GM21717 (cell line): ENCODE measurements around the gene CNPY1.

Experiments used
- ATAC-seq: cut with Tn5 transposase; IDR thresholded peaks from one replicate; pipeline ENCODE4 v1.9.1; 2021; ENCODE audit warnings: mild to moderate bottlenecking, moderate library complexity; ENCODE audit not compliant: unreplicated experiment

The CNPY1 gene

DNA sequence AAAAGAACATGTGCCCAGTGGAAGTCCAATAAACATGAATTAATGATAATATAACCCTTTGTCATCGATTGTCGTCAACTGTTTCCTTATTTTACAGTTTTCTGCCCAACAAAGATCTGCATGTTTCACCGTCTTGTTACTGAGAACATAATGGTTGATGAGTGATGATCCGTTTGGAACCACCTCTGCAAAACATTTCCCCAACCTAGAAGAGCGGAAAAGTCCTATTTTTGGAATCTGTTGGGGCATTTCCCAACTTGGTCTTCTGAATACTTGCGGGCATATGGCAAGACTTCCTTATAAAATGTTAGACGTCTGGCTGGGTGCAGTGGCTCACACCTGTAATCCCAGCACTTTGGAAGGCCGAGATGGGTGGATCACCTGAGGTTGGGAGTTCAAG, 32.1 kb downstream of the CNPY1 start:
- ATAC-seq, result no peak

DNA sequence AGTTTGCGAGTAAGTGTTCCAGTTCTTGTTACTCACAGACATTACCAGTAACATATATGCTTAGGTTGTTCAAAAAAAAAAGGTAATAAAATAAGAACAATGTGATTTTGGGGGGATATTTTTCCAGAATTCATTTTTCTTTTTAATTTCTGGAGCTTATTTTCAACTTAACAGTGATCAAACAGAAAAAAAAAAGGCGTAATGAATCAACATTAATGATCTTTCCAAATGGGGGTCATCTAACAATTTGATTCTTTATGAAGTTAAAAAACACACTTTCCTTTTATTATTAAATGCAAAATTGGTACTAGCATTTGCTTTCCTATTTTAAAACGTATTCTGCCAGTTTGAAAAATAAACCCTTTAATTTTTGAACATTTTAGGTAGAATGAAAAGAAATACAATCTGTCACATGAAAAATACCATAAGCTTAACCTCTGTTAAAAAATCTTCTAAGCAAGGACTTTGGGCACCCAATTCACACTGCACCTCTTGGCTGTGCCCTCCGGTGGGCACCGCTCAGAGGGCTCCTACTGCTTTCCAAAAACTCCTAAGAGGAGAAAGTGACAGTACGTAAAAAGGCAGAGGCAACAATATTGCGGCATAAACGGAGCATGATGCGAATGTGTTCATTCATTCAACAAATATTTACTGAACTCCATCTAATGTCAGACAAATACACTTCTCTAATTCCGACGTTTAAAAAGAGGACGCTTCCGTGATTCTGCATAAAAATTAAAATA, 32.6 kb downstream of the CNPY1 start:
- ATAC-seq, result no peak

DNA sequence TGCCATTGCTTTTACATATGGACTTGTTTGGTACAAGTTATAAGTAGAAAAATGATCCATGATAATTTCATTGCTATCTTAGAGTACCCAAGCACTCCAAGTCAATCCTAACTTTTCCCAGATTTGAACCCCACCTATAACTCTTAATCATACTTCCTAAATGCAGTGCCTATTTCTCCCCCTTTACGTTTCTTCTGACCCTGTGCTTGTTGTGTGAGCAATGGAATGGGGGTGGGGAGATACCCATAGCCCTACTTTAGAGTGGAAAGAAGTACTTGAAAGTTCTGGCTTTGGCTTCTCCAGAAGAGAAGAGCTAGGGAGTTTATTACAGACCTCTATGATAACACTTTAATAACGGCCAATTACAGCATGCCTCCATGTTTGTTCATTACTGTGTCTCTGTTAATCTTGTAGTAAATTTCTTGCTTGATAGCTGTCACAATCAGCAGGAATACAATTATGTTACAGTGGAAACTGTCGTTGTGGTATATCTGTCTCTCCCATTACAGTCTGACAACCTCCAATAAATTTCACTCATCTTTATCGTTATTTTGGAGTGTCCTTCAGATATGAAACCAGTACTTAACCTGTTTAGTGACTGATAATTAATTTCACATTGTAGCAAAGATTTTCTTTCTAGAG, 34.0 kb downstream of the CNPY1 start:
- no peak for ATAC-seq

DNA sequence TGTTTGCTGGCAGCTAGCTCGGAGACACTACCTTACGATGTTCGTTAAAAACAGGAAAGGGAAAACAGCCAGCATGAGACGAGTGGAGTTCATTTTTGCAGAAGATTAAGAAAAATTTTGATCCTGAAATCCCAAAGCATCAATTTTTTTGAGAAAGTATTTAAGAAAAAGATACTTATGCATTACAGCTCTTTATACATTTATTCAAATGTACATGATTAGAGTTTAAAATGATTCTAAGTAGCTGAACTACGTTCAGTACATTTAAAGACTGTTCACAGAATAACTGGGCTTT, 34.7 kb downstream of the CNPY1 start:
- ATAC-seq, result no peak

DNA sequence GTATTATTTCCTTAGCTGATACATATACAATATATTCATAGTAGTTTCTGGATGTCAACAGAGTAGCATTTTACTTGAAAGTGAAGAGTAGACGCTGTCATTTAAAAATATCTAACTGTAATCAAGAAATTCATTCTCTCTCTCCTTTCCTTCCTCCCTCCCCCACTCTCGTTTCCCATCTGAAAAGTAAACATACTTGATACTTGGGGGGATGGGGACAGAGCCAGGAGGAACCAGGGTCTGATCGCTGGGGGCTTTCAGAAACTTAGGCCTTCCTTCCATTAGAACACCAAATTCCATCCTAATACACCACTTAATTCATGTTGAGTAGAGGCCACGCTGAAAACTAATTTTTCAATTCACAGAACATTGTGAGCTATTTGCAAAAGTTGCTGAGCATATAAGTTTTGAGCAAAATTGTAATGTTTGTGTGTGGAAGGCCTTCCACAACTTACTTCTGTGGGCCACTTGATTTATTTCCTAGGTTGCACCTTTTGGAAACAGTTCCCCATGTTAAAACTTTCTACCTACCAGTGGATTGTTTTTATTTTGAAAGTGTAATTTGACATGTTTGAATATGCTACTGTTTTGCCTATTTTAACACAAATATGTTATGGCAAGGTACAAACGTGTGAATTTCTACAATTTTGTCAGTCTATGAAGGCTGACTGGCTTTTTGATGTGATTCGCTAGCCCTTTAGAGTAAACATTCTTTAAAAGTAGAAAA, 35.2 kb downstream of the CNPY1 start:
- no peak for ATAC-seq

DNA sequence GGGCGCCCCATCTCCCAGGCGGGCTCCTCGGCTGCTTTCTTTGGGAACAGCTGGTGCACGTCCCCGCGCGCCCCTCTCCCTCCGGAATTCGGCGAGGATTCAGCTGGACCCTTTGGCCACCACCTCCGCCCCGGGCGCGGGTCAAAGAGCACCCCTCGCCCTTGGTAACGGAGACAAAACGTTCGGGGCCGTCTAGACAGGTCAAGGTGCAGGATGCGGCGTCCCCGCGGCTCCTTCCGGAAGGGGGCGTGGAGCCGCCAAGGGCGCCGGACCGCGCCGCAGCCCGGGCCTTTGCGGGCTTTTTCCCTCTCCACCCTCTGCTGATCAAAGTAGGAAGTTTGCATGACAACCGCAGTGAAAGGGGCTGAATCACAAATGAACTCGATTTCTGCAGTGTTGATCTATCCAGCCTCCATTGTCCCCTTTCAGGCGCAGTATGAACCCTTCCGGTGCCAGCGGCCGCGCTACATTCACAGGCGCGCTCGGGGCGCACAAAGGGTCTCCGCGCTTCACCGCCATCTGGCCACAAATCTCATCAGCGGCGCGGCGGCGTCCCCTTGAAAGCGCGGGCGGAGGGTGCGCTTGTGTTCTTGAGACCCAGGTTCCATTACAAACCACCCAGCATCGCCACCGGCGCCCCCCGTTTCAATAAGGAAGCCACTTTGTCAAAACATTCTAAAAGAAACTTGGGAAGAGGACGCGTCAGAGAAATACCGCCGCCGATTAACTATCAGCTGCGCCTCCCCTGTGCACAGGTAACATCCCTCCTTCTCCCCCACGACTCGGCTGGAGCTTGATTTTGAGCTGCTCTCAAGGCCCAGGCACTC, 36.4 kb downstream of the CNPY1 start:
- no peak for ATAC-seq

DNA sequence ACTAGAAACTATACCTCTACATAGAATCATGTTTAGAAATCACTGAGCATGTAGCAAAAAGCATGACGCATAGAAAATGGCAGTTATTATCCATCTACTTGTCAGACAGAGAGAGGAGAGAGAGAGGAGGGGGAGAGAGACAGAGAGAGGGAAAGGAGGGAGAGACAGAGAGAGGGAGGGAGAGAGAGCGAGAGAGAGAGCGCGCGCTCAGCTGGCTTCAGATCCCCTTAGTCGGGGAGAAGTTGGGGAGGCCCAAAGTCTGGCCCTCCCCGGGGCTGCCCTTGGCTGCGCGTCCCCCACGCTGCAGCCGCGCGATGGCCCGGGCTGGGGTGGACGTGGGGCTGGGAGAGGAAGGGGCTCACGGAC, 37.0 kb downstream of the CNPY1 start:
- ATAC-seq, result no peak

DNA sequence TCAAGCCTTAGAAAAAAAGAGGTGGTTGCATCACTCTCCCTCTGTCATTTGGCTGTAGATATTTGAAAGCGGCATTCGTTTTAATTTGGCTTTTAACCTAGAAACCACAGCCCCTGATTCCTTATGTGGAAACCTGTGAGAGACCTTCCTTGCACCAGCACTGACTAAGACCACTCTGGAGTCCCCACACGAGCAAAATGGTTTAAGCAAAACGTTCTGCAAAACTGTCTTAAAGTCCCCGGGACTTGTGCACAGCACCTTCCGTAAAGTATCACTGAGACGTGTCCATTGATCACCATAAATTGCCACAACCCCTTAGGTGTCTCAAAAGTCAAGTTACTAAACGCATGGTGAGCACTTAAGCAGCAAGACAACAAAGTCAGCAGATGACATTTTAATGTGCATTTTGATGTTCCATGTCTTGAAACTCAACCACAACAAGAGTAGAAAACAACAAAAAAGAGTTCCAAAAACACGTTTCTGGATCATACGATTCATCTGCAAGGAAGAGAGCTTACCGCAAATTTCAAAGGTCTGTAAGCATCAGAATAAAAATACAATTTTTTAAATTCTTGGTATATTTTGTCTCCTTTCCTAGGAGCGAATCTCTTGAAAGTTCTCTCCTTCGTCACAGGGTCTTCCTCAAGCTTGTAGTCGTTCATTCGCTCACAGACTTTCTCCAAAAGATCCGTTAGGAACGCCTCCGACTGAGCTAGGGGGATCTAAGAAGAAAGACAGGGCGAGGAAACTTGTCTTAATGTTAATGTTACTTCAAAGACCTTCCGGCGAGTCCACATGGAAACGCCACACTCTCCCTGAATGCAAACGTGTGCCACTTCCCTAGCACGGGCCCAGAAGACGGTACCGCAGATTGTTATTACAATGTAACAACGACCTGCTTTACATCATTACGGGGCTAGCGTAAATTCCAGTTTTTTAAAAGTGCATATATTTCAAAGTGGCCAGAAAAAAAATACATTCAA, 37.7 kb downstream of the CNPY1 start:
- no peak for ATAC-seq

DNA sequence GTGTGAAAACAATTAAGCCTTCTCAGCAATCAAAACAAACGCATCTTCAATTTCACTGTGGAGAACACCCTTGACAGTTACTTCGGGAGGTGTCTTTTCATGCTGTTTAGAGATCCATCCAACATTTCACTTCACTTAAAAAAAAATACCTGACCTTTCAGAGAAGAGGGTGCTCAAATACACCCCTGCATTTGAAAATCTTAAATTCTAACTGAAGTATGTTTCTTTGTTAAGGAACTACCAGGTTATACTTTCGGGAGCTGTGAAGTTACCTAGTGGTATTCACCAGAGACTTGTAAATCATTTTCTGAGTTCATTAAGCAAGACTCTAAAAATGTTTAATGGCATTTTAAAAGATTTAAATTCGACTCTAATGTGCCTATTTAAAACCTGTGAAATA, 38.8 kb downstream of the CNPY1 start:
- ATAC-seq, result no peak

DNA sequence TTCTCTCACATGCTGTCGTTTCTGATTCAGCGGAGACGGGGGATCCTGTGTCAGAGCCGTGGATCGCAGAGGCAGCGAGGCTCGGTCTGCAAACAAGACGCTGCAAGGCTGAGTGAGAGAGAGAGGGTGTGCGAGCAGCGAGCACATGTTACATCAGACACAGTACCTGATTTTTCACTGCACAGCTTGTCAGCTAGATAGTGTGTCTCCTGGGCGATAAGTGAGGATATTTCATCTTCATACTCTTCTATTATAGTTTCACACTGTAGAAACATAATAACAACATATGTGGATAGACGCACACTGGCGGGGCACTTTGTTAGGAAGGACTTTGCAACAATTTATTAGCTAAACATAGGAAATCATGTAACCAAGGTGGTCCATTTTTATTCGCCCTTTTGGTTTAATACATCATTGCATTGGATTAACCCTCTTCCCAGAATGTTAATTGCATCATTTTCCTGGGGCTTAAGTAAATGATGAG, 39.5 kb downstream of the CNPY1 start:
- ATAC-seq, result no peak

DNA sequence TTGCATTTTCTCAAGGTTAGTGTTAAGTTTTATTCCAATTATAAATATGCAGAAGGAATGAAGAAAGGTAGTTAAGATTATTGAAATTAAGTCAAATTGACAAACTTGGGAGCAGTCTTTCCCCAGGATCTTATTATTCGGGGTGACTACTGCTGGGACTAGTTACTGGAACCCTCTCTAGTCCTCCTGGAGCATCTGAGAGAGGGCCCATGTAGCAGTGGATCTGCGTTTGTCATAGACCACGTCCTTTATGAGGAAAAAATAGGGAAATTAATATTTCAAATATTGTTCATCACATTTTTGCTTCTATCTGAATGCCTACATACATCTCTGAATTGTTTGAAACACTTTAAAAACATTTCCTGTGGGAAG, 41.0 kb downstream of the CNPY1 start:
- ATAC-seq, result no peak

DNA sequence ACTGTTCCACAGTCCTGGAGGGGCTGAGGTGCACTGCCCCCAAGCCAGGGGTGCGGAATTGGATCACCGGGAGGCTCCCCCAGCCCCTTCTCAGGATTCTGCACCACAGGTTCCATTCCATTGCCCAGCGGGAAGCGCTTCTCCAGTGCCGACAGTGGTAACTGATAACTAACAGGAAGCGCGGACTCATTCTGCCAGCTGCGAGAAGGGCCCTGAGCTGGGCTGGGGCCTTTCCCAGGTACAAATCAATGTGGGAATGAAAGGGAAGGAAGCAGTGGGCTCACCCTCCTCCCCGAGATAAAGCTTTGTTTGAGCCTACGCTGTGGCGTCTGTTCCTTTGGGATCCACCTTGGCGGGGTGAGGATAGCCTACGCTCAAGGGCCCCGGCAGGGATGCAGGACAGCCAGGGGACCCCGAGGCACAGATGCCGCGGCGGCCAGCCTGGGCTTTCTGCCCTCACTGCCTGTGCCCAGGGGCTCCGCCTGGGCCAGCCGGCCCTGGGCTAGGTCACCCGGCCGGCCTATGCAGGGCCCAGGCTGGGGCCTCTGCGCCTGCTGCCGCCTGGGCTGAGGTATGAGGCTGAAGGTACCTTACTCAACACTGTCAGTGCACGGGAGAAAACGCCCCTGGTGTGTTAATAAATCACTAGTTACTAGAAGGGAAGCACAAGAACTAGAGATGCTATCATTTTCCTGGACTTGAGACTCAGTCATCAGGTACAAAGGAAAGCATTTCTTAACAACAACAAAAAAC, 49.0 kb downstream of the CNPY1 start:
- ATAC-seq, result no peak

DNA sequence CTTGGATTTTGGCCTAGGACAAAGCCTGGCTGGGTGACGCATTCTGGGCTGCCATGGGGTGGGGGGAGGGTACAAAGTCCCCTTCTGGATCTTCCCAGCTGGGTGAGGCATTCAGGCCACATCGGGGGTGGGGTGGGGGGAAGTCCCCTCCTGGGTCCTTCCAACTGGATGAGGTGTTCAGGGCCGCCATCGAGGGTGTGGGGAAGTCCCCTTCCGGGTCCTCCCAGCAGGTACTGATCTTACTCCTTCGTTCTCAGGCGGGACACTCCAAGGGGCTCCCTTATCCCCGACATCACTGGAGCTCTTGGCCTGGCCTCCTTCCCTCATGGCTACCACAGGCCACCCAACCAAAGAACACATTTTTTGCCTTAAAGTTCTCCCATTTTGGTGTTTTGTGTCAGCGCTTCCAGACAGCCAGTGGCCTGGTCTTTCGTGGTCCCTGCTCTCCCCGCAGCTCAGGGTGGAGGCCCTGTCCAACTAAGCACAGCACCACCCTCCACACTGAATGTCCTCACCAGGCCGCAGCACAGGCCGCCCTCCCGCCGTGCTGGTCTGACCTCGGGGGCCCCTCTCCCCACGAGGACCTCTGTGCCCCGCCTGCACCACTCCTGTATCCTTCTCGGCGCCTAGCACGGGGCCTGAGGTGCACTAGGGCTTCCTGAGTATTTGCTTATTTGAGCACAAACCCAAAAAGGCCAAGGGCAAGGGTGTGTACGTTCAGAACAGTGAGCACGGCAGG, 49.9 kb downstream of the CNPY1 start:
- ATAC-seq, result no peak

DNA sequence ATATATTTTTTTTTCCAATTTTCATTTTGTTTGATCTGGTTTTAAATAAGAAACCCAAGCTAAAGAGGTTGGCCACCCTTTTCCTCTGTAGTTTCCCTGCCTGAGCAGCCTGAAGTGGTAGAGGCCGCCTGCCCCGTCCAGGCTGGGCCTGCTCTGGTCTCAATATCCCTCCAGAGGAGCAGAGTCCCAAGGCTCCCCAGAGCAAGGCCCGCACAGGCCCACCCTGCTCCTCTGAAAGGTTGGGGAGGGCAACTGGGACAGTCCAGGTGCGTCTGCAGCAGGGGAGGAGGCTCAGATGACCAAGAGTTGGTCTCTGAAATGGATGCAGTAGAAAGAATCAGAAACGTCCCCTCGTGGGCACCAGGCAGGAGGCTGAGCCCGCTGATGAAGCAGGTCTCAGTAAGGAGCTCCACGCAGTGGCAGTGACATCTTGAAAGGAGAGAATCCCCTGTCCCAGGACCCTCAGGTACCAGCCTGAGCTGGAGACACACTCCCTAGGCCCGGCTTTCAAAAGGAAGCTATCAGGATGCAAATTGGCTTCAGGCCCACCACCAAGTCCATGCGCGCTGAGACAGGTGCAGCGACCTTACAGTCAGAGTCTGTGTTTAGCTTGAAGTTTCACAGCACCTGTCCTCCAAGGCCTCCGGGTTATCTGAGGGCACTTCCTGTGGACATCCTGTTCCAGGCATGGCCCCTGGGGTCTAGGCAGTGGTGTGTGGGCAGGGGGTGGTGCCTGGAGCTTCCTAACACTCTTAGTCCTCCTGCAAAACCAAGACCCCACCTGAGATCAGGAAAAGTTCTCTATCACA, 50.7 kb downstream of the CNPY1 start:
- ATAC-seq, result no peak

DNA sequence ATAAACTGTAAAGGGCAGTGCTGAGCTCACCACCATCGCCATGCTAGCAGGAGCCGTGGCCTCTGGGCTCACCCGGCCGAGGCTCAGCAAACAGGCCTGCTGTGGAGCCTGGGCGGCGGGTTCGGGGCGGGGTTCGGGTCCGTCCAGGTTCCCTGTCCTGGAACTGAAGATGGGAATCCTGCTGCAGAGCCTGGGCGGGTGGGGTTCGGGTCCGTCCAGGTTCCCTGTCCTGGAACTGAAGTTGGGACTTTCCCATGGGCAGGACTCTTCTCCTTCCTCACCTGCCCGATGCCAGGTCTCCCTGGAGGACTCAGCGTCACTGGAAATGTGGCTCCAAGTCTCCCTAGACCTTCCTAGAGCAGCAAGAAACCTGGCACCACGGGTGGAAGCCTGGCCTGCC, 51.8 kb downstream of the CNPY1 start:
- ATAC-seq, result no peak

DNA sequence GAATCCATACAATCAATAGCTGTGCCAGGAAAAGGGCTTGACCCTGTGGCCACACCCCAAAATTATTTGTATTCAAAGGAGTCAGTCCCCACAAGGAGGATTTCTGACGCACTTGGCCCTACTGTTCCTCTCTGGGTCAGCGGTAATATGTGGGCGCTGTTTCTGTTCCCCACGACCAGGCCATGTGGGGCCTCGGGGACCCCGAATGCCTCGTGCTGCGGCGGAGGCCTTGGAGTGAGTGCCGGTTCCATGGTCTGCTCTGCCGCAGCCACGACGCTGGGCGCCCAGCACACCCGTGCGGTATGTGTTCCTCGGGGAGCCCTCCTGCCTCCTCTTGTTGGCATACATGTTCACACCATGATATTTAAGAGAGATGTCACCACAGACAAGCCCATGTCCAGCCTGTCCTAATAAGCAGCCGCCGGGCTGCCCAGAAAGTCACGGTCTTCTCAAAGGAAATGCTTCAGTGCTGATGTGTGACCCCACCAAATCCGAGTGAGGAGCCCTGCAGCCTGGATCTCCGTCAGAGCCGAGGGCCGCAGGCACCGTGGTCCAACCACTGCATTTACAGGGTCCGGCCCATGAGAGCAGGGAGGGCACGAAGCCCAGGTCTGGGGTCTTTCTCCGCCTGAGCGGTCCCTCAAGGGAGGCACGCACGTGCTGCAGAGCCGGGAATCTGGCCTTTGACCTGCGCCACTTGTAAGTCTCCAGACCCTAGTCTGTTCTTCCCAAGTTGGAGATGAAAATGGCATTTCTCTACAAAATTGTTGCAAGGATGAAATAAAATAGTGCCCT, 52.4 kb downstream of the CNPY1 start:
- ATAC-seq, result no peak

DNA sequence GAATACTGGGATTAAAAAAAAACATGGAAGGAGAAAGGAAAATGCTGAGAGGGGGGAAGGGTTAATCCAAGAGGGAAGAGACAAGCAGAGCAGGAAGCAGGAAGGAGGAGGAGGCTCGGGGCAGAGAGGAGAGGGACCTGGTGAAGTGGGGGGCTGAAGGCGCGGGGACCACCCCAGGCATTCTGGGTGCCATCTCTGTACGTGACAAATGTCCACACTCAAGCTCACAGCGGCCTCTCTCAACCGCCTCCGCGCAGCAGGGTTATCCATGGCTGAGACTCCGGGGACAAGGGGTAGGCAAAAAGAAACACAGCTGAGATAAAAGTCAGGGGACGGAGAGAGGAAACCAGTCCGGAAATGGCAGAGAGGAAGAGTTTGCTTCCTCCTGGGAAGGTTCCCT, 54.5 kb downstream of the CNPY1 start:
- ATAC-seq, result no peak
